Type B pancreatic cell (in vitro differentiated cells): ENCODE measurements around the gene PCDH19. TPM values are rescaled to one million over a fixed set of nuclear protein-coding genes. Genes with fewer than 3 reads are reported as not detected.

ENCODE experiments used
- DNase-seq: peaks from one replicate; pipeline ENCODE4 v3.0.0; 2021; ENCODE audit warnings: mixed read lengths; ENCODE audit not compliant: unreplicated experiment; ENCODE audit errors: extremely low spot score
- H3K27ac Mint-ChIP-seq: 2 replicates; pipeline ENCODE4 v1.8.0; 2021; ENCODE audit warnings: mild to moderate bottlenecking, mixed read lengths
- H3K27me3 Mint-ChIP-seq: 2 replicates; pipeline ENCODE4 v1.8.0; 2021; ENCODE audit warnings: mixed read lengths
- H3K36me3 Mint-ChIP-seq: 2 replicates; pipeline ENCODE4 v1.8.0; 2021; ENCODE audit warnings: mixed read lengths
- H3K4me1 Mint-ChIP-seq: one replicate; pipeline ENCODE4 v1.8.0; 2021; ENCODE audit warnings: mixed read lengths; ENCODE audit not compliant: unreplicated experiment
- H3K4me3 Mint-ChIP-seq: 2 replicates; pipeline ENCODE4 v1.8.0; 2021; ENCODE audit warnings: mild to moderate bottlenecking, mixed read lengths
- H3K9me3 Mint-ChIP-seq: 2 replicates; pipeline ENCODE4 v1.8.0; 2021; ENCODE audit warnings: mixed read lengths
- total RNA-seq: library from RNA; stranded (reverse); gene quantifications from 2 replicates; pipeline ENCODE4 v1.2.1, GENCODE V29; 2021; ENCODE audit warnings: low replicate concordance
- TF ChIP-seq, protein P1 (sequence below): fragments of 200-600 bp; sonication (generic); conservative IDR thresholded peaks from 2 replicates; pipeline ENCODE4 v1.5.0; 2021; ENCODE audit warnings: antibody characterized with exemption, mild to moderate bottlenecking

The PCDH19 gene
- total RNA-seq, 1 donor from 2014 or later: 61.6 TPM

DNA sequence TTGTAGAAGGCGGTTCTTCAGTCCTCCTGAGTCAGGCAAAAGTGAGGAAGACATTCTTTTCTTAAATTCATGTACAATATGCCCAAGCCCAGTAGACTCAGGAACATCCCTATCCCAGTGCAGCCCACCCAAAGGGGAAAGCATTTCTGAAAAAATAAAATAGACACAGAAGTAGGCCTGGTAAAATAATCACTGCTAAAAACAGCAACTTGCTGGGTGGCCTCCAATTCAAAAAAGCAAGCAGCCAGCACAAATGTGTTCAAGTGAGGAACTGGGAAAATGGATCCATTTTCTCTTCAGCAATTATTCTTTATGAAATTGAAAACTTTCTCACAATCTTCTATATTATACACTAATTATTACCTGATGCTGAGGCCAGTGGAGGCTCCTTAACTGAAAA lies 165.4 kb downstream of the PCDH19 start:
- peaks cover 7% of the 10 kb centered on the region for H3K9me3 Mint-ChIP-seq
- no peaks in the 10 kb centered on the region for H3K36me3 Mint-ChIP-seq
- no peaks in the 10 kb centered on the region for H3K27me3 Mint-ChIP-seq
- no peak overlapping the region for H3K4me3 Mint-ChIP-seq
- no peak for DNase-seq
- no peak overlapping the region for H3K27ac Mint-ChIP-seq
- no peaks in the 10 kb centered on the region for H3K4me1 Mint-ChIP-seq
- TF ChIP-seq, protein P1, sequence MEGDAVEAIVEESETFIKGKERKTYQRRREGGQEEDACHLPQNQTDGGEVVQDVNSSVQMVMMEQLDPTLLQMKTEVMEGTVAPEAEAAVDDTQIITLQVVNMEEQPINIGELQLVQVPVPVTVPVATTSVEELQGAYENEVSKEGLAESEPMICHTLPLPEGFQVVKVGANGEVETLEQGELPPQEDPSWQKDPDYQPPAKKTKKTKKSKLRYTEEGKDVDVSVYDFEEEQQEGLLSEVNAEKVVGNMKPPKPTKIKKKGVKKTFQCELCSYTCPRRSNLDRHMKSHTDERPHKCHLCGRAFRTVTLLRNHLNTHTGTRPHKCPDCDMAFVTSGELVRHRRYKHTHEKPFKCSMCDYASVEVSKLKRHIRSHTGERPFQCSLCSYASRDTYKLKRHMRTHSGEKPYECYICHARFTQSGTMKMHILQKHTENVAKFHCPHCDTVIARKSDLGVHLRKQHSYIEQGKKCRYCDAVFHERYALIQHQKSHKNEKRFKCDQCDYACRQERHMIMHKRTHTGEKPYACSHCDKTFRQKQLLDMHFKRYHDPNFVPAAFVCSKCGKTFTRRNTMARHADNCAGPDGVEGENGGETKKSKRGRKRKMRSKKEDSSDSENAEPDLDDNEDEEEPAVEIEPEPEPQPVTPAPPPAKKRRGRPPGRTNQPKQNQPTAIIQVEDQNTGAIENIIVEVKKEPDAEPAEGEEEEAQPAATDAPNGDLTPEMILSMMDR: no peak

Other genes starting within 250 kb of the PCDH19 start
- 1.1 and 2.3 TPM in 2 replicates for gene TNMD, start 174.7 kb upstream of the PCDH19 start, total RNA-seq
- gene TSPAN6, start 226.5 kb upstream of the PCDH19 start, total RNA-seq: 99.3 and 140 TPM in 2 replicates
- 7.7 and 13.6 TPM in 2 replicates for gene SRPX2, start 233.9 kb upstream of the PCDH19 start, total RNA-seq